DOHH2 (cell line): Measurements from ENCODE around the gene CTBS.

Experiments used
- H3F3A ChIP-seq: fragments of 200-600 bp; sonication (generic), shearing (Covaris generic); 2 replicates; pipeline ENCODE4 v1.6.0; 2016; ENCODE audit warnings: antibody characterized with exemption, mild to moderate bottlenecking; ENCODE audit not compliant: control insufficient read depth, insufficient read depth
- H3K27ac ChIP-seq: fragments of 200-600 bp; sonication (generic); 2 replicates; pipeline ENCODE4 v1.5.1; 2014; ENCODE audit warnings: low read depth, mild to moderate bottlenecking, low read length, moderate library complexity
- H3K27me3 ChIP-seq: fragments of 200-600 bp; sonication (generic); 2 replicates; pipeline ENCODE4 v1.6.1; 2014; ENCODE audit warnings: mild to moderate bottlenecking, low read length, mixed read lengths; ENCODE audit not compliant: control insufficient read depth
- H3K36me3 ChIP-seq: fragments of 200-600 bp; sonication (generic); 2 replicates; pipeline ENCODE4 v1.6.1; 2014; ENCODE audit warnings: mild to moderate bottlenecking, low read length, moderate library complexity, mixed read lengths; ENCODE audit not compliant: control insufficient read depth
- H3K4me1 ChIP-seq: fragments of 200-600 bp; sonication (generic); 2 replicates; pipeline ENCODE4 v1.6.1; 2014; ENCODE audit warnings: mild to moderate bottlenecking, low read length, mixed read lengths; ENCODE audit not compliant: control insufficient read depth
- H3K4me2 ChIP-seq: fragments of 200-600 bp; sonication (generic); 2 replicates; pipeline ENCODE4 v1.6.0; 2014; ENCODE audit warnings: mild to moderate bottlenecking, low read length, moderate library complexity
- H3K4me3 ChIP-seq: fragments of 200-600 bp; sonication (generic); 2 replicates; pipeline ENCODE4 v1.5.1; 2014; ENCODE audit warnings: mild to moderate bottlenecking, low read length, mixed read lengths
- H3K79me2 ChIP-seq: fragments of 200-600 bp; sonication (generic); 2 replicates; pipeline ENCODE4 v1.6.1; 2014; ENCODE audit warnings: mild to moderate bottlenecking, low read length, mixed read lengths; ENCODE audit not compliant: control insufficient read depth
- H3K9me2 ChIP-seq: fragments of 200-600 bp; sonication (generic); replicated peaks from 2 replicates; pipeline ENCODE4 v1.6.1; 2014; ENCODE audit warnings: mild to moderate bottlenecking, low read length, mixed read lengths; ENCODE audit not compliant: control insufficient read depth
- H3K9me3 ChIP-seq: fragments of 200-600 bp; sonication (generic); 2 replicates; pipeline ENCODE4 v1.6.1; 2014; ENCODE audit warnings: antibody characterized with exemption, low read length, mixed read lengths; ENCODE audit not compliant: control insufficient read depth, insufficient read depth
- H4K20me1 ChIP-seq: fragments of 200-600 bp; sonication (generic); 2 replicates; pipeline ENCODE4 v1.6.0; 2014; ENCODE audit warnings: low read depth, mild to moderate bottlenecking, antibody characterized with exemption, low read length, moderate library complexity; ENCODE audit not compliant: control insufficient read depth, insufficient read depth
- EZH2phosphoT487 ChIP-seq: fragments of 200-600 bp; sonication (generic); IDR thresholded peaks from 2 replicates; pipeline ENCODE4 v1.6.1; 2017; ENCODE audit warnings: borderline replicate concordance, mild to moderate bottlenecking, antibody characterized with exemption, low read length, moderate library complexity, mixed read lengths
- TF ChIP-seq, protein P1 (sequence below): fragments of 200-600 bp; sonication (generic); IDR thresholded peaks from one replicate; pipeline ENCODE4 v1.5.1; 2014; ENCODE audit warnings: antibody characterized with exemption, mild to moderate bottlenecking, low read depth, low read length; ENCODE audit not compliant: poor library complexity, severe bottlenecking

The CTBS gene

DNA sequence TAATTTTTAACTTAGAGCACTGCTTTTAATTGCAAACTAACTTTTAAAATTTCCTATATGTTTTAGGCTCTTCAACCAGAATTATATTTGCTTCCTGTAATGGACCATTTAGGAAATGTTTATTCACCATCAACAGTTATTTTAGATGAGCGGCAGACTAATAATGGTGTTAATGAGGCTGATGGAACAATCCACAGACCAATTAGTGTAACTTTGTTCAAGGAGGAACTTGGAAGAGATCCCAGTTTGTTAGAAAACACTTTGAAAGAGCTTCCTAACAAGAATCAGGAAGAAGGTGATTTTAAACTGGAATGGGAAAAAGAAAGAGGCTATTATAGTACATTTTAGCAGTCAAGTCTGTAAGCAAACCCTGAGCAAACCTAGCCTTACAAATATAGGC is 48.5 kb downstream of the CTBS start:
- Histone ChIP-seq H3K27ac (no peak overlapping the region), H3K79me2 (no peaks in the 10 kb centered on the region), H3K4me2 (no peak overlapping the region), H3K9me2 (no peaks in the 10 kb centered on the region), H3K9me3 (no peaks in the 10 kb centered on the region), H3F3A (no peaks in the 10 kb centered on the region), H4K20me1 (no peaks in the 10 kb centered on the region), H3K4me3 (no peak overlapping the region), H3K4me1 (no peaks in the 10 kb centered on the region), H3K36me3 (no peaks in the 10 kb centered on the region), H3K27me3 (no peaks in the 10 kb centered on the region)
- TF ChIP-seq, protein P1, sequence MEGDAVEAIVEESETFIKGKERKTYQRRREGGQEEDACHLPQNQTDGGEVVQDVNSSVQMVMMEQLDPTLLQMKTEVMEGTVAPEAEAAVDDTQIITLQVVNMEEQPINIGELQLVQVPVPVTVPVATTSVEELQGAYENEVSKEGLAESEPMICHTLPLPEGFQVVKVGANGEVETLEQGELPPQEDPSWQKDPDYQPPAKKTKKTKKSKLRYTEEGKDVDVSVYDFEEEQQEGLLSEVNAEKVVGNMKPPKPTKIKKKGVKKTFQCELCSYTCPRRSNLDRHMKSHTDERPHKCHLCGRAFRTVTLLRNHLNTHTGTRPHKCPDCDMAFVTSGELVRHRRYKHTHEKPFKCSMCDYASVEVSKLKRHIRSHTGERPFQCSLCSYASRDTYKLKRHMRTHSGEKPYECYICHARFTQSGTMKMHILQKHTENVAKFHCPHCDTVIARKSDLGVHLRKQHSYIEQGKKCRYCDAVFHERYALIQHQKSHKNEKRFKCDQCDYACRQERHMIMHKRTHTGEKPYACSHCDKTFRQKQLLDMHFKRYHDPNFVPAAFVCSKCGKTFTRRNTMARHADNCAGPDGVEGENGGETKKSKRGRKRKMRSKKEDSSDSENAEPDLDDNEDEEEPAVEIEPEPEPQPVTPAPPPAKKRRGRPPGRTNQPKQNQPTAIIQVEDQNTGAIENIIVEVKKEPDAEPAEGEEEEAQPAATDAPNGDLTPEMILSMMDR: no peak
- TF ChIP-seq EZH2phosphoT487: no peak

DNA sequence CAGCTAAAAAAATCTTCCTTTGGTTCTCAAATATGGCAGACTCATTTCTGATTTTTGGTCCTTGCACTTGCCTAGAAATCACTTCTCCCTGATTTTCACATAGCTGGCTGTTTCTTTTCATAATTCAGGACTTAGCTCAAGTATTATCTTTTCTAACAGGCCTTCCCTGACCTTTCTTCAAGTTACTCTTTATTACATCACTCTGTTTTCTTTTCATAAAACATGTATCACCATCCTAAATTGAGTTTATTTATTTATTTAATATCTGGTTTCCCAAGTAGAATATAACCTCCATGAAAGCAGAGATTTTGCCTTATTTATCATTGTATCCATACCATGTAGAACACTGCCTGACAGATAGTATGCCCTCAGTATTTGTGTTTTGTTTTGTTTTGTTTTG is 49.6 kb downstream of the CTBS start:
- Histone ChIP-seq H3K36me3 (no peaks in the 10 kb centered on the region), H3K27me3 (no peaks in the 10 kb centered on the region), H4K20me1 (no peaks in the 10 kb centered on the region), H3K4me3 (no peak overlapping the region), H3K4me2 (no peak overlapping the region), H3K9me2 (no peaks in the 10 kb centered on the region), H3F3A (no peaks in the 10 kb centered on the region), H3K27ac (no peak overlapping the region), H3K4me1 (no peaks in the 10 kb centered on the region), H3K79me2 (no peaks in the 10 kb centered on the region), H3K9me3 (no peaks in the 10 kb centered on the region)
- no peak for TF ChIP-seq EZH2phosphoT487
- TF ChIP-seq, protein P1: no peak

DNA sequence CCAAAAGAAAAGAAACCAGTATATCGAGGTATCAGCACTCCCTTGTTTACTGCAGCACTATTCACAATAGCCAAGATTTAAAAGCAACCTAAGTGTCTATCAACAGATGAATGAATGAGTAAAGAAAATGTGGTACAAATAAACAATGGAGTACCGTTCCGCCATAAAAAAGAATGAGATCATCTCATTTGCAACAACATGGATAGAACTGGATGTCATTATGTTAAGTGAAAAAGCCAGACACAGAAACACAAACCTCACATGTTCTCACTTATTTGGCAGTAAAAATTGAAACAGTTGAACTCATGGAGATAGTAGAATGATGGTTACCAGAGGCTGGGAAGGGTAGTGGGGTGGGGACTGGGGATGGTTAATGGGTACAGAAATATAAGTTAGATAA is 63.6 kb downstream of the CTBS start:
- peaks cover 8% of the 10 kb centered on the region for H3K9me3 ChIP-seq
- H3K4me3 ChIP-seq: no peak overlapping the region
- peaks cover 14% of the 10 kb centered on the region for H3F3A ChIP-seq
- no peak overlapping the region for H3K27ac ChIP-seq
- peaks cover 13% of the 10 kb centered on the region for H3K79me2 ChIP-seq
- H3K36me3 ChIP-seq: peaks cover 5% of the 10 kb centered on the region; the same call in 1 of the 2 replicates
- H3K4me1 ChIP-seq: peaks cover 9% of the 10 kb centered on the region
- H4K20me1 ChIP-seq: no peaks in the 10 kb centered on the region
- H3K27me3 ChIP-seq: no peaks in the 10 kb centered on the region
- H3K9me2 ChIP-seq: no peaks in the 10 kb centered on the region
- no peak for TF ChIP-seq EZH2phosphoT487
- TF ChIP-seq, protein P1: no peak
- H3K4me2 ChIP-seq: no peak overlapping the region

DNA sequence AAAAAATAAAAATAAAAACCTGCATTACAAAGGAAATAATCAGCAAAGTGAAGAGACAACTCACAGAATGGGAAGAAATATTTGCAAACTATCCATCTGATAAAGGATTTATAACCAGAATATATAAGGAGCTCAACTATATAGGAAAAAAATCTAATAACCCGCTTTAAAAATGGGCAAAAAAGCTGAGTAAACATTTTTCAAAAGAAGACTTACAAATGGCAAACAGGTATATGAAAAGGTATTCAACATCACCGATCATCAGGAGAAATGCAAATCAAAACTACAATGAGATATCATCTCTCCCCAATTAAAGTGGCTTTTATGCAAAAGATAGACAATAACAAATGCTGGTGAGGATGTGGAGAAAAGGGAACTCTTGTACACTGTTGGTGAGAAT is 64.1 kb downstream of the CTBS start:
- H4K20me1 ChIP-seq: no peaks in the 10 kb centered on the region
- H3K27ac ChIP-seq: no peak overlapping the region
- H3K36me3 ChIP-seq: peaks cover 10% of the 10 kb centered on the region
- no peaks in the 10 kb centered on the region for H3K27me3 ChIP-seq
- no peak for TF ChIP-seq EZH2phosphoT487
- TF ChIP-seq, protein P1: no peak
- no peak overlapping the region for H3K4me3 ChIP-seq
- H3K4me1 ChIP-seq: peaks cover 9% of the 10 kb centered on the region
- H3K9me3 ChIP-seq: peaks cover 8% of the 10 kb centered on the region
- H3K4me2 ChIP-seq: no peak overlapping the region
- peaks cover 14% of the 10 kb centered on the region for H3F3A ChIP-seq
- H3K9me2 ChIP-seq: no peaks in the 10 kb centered on the region
- peaks cover 18% of the 10 kb centered on the region for H3K79me2 ChIP-seq
